ENCODE measurements around the gene DRC1.

GRCh38 chr2:26495705-26496297 is 94.1 kb downstream of the DRC1 start:
- TF ChIP-seq RFX5 (IDR thresholded peaks at IDR 0.05; ENCODE audit: low read length) (no peak), TAF1 (IDR thresholded peaks at IDR 0.05; ENCODE audit: borderline replicate concordance, low read depth, low read length) (no peak), CTCF (IDR thresholded peaks at IDR 0.05) (no peak), ZBTB33 (IDR thresholded peaks at IDR 0.05; ENCODE audit: borderline replicate concordance, low read depth) (no peak), CHD2 (IDR thresholded peaks at IDR 0.05; ENCODE audit: low read length, partially characterized antibody) (no peak), EZH2phosphoT487 (IDR thresholded peaks at IDR 0.05; ENCODE audit: borderline replicate concordance, low read depth) (no peak), EP300 (IDR thresholded peaks at IDR 0.05; ENCODE audit: borderline replicate concordance in 1 of 2, low read depth in 1 of 2, low read length in 1 of 2) (no peak), GATA2 (CRISPR knock-in tag; IDR thresholded peaks at IDR 0.05) (no peak), RXRA (IDR thresholded peaks at IDR 0.05; ENCODE audit: borderline replicate concordance, low read depth) (no peak), RAD21 (IDR thresholded peaks at IDR 0.05; ENCODE audit: low read length) (no peak)

Data from SK-N-SH (cell line).